NCI-H128 (cell line): Measurements from ENCODE around the gene TNFAIP8L2.

ENCODE experiments used
- DNase-seq: peaks from one replicate; lab custom pipeline; 2025; ENCODE audit not compliant: unreplicated experiment; lab: John Stamatoyannopoulos, UW

The TNFAIP8L2 gene

DNA sequence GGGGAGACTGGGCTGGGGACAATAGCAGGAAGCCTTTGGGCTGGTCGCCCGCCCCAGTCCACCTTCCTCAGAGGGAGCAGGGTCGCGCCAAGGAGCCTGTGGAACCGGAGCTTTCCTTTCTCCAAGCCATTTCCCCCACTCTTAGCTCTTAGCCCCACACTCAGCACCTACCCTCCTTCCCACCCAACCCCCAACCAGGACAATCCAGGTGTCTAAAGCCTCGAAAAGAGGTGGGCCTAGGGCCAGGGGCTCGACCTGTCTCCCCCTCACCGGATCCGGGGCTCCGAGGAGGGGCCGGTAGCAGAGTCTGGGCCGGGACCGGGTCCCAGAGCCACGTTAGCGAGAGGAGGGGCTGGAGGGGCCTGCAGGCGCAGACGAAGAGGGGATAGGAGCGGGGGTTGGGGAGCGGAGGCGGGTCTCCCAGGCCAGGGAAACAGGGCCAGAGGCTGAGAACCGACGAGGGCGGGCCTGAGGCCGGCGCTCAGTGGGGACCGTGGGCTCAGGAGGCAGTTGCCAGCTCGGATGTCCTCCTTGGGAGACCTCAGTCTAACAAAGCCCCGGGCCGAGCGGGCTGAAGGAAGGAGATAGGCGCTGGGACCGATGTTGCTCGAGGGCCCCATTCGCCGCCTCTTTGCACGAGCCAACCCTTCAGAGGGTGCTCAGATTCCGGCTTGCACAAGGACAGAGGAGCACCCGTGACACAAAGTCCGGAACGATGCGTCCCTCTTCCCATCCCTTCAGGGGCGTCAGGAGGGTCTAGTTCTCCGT, 11.0 kb upstream of the TNFAIP8L2 start:
- DNase-seq: no peak

DNA sequence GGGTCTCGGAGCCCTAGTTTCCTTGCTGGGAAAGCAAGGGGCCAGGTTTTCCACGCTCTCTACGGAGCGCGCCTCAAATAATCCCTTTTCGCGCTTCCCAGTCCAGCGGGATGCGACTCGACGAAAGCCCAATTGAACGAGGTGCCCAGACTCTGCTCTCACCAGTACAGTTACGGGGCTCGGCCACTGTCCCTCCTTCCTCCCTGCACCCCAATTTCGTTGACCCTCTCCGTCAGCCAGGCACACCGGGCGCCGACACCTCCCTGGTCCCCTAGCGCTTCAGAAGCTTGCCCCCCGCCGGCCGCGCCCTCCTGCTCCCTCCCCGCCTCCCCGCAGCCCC, 10.4 kb upstream of the TNFAIP8L2 start:
- no peak for DNase-seq

- DNase-seq: peak; percentile 75
These were observed 9.9 kb upstream of the TNFAIP8L2 start, which contains the start of gene SEMA6C for GRCh38 chr1:151146412-151147131. SEMA6C (minus strand) TSS chr1:151146631; CDS start chr1:151142621, 4,010 bp downstream.

DNA sequence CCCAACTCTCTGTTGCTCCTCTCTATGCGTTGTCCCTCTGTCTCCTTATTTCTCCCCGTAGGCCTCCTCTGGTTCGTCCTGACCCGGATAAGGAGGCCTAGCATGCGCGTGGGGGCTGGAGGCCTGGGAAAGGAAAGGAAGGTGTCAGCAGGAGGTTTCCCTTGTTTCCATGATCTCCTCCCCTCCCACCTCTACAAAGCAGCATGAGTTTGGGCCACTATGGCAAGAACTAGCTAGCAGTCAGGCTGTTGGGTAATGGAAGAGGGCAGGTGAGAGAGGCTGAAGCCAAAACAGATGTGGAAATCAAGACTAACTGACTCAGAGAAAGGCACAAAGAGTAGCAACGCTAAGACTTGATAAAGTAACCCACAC, 9.3 kb upstream of the TNFAIP8L2 start:
- DNase-seq: no peak

DNA sequence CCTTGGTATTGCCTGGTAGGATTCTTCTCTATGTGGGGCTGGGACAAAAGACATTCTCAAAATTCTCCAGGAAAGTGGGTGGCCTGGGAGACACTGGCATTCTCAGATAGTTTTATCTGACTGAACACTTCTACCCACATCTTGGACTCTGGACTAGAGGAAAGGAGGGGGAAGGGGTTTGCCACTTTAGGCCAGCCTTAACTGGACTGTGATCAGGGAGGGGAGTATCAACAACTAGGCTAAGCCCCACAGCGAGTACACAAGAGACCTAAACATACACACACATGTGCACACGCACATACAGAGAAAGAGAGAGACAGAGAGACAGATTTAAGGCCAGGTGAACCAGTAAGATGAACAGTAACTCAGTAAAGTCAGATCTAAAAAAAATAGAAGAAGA, 8.8 kb upstream of the TNFAIP8L2 start:
- no peak for DNase-seq

GRCh38 chr1:151157067-151157531, 650 bp downstream of the TNFAIP8L2 start:
- DNase-seq: no peak

- no peak for DNase-seq
These were observed 1.9 kb downstream of the TNFAIP8L2 start for GRCh38 chr1:151158326-151158725.

GRCh38 chr1:151158751-151159251, 2.4 kb downstream of the TNFAIP8L2 start:
- DNase-seq: no peak

DNA sequence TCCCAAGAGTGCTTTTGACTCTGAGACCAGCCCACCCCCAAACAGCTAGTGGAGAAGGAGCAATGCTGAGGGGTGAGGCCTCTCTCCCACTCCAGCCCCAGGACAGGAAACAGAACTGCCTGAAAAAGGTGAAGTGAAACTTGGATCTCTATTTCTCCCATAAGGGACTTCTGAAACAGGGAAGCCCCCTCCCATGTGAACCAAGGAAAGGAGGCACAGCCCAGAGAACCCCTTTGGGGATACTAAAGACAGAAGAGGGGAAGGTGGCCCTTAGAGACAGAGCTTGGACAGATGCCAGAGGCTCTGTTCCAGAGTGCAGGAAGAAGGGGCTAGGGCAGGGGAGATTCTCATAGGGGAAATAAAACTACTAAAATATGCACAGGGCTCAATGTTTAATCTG, 2.9 kb downstream of the TNFAIP8L2 start:
- DNase-seq: no peak

- DNase-seq: no peak
These were observed 8.4 kb downstream of the TNFAIP8L2 start for GRCh38 chr1:151164732-151165280.

- peak; percentile 48 for DNase-seq
These were observed 8.9 kb downstream of the TNFAIP8L2 start for GRCh38 chr1:151165281-151165737.

DNA sequence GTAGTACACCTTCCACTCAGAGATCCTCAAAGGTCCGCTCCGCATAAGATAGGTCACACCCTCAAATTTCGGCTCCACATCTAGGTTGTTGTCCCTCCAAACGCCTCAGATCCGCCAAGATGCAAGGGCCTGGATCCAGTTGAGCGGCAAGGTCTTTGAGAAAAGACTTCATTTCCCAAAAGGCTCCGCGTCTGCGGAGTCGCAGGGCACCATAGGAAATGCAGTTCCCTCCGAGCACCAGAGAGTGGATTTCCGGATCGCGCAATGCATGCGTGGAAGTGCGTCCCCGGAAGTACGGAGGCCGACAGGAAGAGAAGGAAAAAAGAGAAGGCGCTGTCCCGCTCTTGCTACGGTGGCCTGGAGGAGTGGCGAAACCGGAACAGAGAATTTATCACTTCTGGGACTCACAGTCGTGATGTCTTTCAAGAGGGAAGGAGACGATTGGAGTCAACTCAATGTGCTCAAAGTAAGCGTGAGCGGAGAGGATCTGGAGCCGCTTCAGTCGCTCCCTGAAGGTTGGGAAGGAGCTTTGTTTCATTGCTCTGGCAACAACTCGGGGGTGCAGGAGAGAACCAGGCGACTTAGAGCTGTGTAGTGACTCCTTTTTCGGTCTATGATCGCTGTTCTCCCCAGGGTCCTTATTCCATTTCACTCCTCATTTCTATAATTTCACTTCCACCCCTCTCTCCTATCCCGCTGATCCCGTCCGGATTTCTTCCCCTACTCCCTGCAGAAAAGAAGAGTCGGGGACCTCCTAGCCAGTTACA, 9.5 kb downstream of the TNFAIP8L2 start, which contains the start of the genes LYSMD1 and SCNM1:
Gene LYSMD1, minus strand, starts transcription at position 165 of the 767 bp plus-strand sequence. CDS start 644 bp downstream, outside the sequence.
Gene SCNM1, plus strand, starts transcription at position 407 of the 767 bp plus-strand sequence. Its CDS starts 9 bp downstream, at position 416.
- DNase-seq: peak; percentile 99

GRCh38 chr1:151166505-151166956, 10.1 kb downstream of the TNFAIP8L2 start:
- DNase-seq: no peak

DNA sequence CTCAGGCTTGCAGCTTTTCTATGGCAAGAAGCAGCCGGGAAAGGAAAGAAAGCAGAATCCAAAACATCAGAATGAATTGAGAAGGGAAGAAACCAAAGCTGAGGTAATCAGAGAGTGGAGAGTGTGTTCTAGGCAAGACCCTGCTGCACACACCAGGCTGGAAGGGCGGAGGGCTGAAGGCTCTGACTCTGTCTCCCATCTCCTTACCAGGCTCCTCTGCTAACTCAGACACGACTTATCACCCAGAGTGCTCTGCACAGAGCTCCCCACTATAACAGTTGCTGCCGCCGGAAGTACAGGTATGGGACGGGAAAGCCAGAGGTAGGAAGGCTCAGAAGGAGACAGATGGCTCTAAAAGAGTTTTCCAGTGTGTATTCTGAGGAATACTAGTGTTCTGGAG, 10.7 kb downstream of the TNFAIP8L2 start:
- DNase-seq: no peak

DNA sequence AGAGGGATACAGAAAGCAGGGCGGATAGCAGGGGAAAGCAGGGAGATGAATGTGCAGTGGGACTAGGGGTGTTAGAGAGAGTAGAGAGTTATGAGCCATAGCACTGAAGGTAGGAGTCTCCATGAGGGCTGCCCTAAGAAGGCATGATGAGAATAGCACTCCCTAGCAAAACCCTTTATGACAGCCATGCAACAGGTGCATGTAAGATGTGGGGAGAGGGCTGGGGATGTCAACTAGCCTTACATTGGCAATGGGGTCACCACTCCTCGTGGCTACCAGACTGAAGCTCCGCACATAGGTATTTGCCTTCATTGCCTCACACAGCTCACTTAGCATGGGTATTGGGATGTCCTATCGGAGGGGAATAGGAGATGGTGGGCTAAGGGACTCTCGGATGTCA, 14.7 kb downstream of the TNFAIP8L2 start:
- DNase-seq: no peak

GRCh38 chr1:151175041-151175741, 18.7 kb downstream of the TNFAIP8L2 start:
- no peak for DNase-seq

DNA sequence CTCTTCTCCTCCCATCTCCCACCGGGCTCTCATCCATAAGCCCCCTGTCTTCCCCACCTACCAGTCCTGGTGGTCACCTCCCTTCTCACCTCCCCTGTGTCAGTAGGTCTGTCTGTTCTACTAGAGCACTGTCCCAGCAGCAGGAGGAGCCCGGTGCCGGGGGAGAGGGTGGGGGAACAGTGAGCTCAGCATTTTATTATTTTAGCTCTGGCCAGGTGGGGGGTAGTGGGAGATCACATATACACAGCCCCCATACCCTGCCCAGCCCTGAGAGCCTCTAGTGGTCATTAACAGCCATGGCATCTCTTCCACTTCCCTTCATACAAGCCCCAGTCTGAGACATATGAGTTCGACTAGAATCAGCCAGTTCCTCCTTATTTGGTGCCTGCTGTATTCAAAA, 19.4 kb downstream of the TNFAIP8L2 start, which contains the start of gene TMOD4:
Gene TMOD4, minus strand, starts transcription at position 119 of the 400 bp plus-strand sequence. CDS start 1,106 bp downstream, outside the sequence.
- DNase-seq: no peak

DNA sequence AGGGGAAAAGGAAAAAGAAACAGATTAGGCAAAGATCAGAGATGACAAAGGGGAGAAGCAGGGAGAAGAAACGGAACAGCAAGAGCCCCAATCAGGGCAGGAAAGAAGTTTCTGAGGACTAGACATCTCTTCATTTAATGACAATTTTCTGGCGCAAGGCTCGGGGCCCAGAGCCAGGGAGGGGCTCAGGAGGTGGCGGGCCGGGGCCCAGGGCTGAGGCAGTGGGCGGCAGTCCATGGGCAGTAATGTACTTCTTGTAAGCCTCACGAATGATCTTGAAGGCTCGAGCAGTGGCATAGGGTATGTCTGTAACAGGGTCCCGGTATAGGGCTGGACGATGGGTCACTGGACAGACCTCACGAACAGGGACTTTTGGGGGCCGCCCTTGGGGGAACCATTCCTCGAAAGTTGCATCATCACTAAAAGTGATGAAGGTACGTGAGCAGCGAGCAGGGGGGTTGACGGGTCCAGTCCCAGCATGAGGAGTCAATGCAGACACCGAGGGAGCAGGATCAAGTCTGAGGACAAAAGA, 20.1 kb downstream of the TNFAIP8L2 start:
- DNase-seq: no peak

DNA sequence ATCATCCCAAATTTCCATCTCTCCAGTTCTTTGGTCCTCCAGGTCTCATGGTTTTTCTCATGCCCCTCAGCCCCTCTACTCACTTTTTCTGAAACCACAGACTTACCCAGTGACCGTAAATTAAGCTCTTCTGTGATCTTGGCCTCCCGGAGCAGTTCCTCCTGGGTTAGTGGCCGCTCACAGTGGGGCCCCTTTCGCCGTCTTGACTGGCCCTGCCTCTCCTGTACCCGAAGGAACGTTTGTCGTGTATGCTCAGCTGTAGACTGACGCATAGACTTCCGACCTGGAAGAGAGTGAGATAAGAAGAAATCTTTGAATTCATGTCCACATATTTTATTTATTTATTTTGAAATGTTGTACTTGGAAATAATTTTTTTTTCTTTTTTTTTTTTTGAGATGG, 27.8 kb downstream of the TNFAIP8L2 start:
- DNase-seq: no peak

DNA sequence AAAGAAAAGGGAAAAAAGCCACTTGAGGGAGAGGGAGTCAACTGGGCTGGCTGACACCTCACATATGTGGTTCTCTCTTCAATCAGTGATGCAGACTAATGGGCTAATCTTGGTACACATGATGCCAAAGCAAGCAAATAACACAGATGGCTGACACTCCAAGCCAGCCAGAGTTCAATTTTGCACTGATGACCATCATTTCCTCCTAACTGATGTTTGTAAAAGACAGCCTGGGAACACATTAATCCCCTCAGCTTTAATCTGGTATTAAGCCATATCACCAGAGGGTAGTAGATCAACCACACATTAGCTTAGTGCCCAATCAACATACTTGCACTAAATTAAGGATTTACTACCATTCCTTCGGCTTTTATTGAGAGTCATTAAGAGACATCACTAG, 30.8 kb downstream of the TNFAIP8L2 start:
- DNase-seq: no peak
